ENCODE measurements around the gene TGFBI.

TGFBI gene

GRCh38 chr5:136028782-136029742 lies at the start of gene TGFBI:
Gene TGFBI, plus strand, starts transcription at chr5:136028988. Its CDS starts 68 bp downstream, at chr5:136029056.
- DNase-seq = no peak

GRCh38 chr5:135978993-135979392 lies 49.8 kb upstream of the TGFBI start:
- no peak for DNase-seq

- no peak for DNase-seq
Measured at GRCh38 chr5:135979510-135979909, 49.3 kb upstream of the TGFBI start.

- DNase-seq = no peak
Measured at GRCh38 chr5:135980620-135981019, 48.2 kb upstream of the TGFBI start.

- DNase-seq = no peak
Measured at GRCh38 chr5:135985951-135986350, 42.8 kb upstream of the TGFBI start.

- no peak for DNase-seq
Measured at GRCh38 chr5:135986401-135986800, 42.4 kb upstream of the TGFBI start.

GRCh38 chr5:135986891-135987401 lies 41.8 kb upstream of the TGFBI start:
- no peak for DNase-seq

- no peak for DNase-seq
Measured at GRCh38 chr5:135988546-135988945, 40.2 kb upstream of the TGFBI start.

- DNase-seq = no peak
Measured at GRCh38 chr5:135989686-135990085, 39.1 kb upstream of the TGFBI start.

GRCh38 chr5:135990528-135991255 lies 38.1 kb upstream of the TGFBI start:
- no peak for DNase-seq

- no peak for DNase-seq
Measured at GRCh38 chr5:135991429-135991828, 37.4 kb upstream of the TGFBI start.

GRCh38 chr5:135993335-135993879 lies 35.4 kb upstream of the TGFBI start:
- no peak for DNase-seq

- no peak for DNase-seq
Measured at GRCh38 chr5:135993880-135994636, 34.7 kb upstream of the TGFBI start.

GRCh38 chr5:135995976-135996375 lies 32.8 kb upstream of the TGFBI start:
- DNase-seq = no peak

- DNase-seq = no peak
Measured at GRCh38 chr5:135996611-135997010, 32.2 kb upstream of the TGFBI start.

GRCh38 chr5:135997673-135998335 lies 31.0 kb upstream of the TGFBI start:
- no peak for DNase-seq

- DNase-seq = no peak
Measured at GRCh38 chr5:135998889-135999288, 29.9 kb upstream of the TGFBI start.

- DNase-seq = no peak
Measured at GRCh38 chr5:135999406-136000139, 29.2 kb upstream of the TGFBI start.

- no peak for DNase-seq
Measured at GRCh38 chr5:136000147-136000546, 28.6 kb upstream of the TGFBI start.

- no peak for DNase-seq
Measured at GRCh38 chr5:136000932-136001331, 27.9 kb upstream of the TGFBI start.

- no peak for DNase-seq
Measured at GRCh38 chr5:136001466-136001981, 27.3 kb upstream of the TGFBI start.

Measured in activated T-cell treated with anti-CD3 and anti-CD28 coated beads for 4 hours (primary cell).